HCT116 (cell line): Measurements from ENCODE around the gene HIRIP3. TPM values are rescaled to one million over a fixed set of nuclear protein-coding genes. Genes with fewer than 3 reads are reported as not detected.

Experiments used
- ATAC-seq: fragments of 200-7000 bp; cut with Tn5 transposase; 2 replicates; pipeline ENCODE4 v1.9.1; 2020; ENCODE audit warnings: mild to moderate bottlenecking, moderate library complexity
- BruUV-seq: library from RNA; stranded (reverse); fragments of 400-500 nt; replicated peaks from 2 replicates; lab custom pipeline; 2021; lab: Mats Ljungman, UMichigan
- CTCF ChIA-PET: fragments of 300-600 bp; sonication (Branson Sonifier 250); formaldehyde crosslinking; loops from one replicate; lab custom pipeline; 2021; ENCODE audit warnings: antibody characterized with exemption; lab: Charles Lee
- POLR2A ChIA-PET: fragments of 300-600, 350-600 bp; sonication (Branson Sonifier 250); formaldehyde crosslinking; loops from one replicate; lab custom pipeline; 2021; ENCODE audit warnings: antibody characterized with exemption; lab: Charles Lee
- RAD21 ChIA-PET, 2 experiments: fragments of 300-600 bp; sonication (Branson Sonifier 250); formaldehyde crosslinking; loops; one replicate each; lab custom pipeline; 2023; ENCODE audit warnings: low total read pairs in 2 of 2; ENCODE audit not compliant: uncharacterized antibody in 2 of 2, unreplicated experiment in 2 of 2, low non-redundant PET in 1 of 2; lab: Charles Lee
- DNase-seq: peaks from one replicate; pipeline ENCODE4 v3.0.0-alpha.2; 2010; ENCODE audit warnings: low read depth, low spot score
- H2AFZ ChIP-seq: fragments of 200-600 bp; shearing (Covaris generic), sonication (generic); 2 replicates; pipeline ENCODE4 v1.6.1; 2017; ENCODE audit warnings: low read depth, mixed run types, mixed read lengths, antibody characterized with exemption, low read length; ENCODE audit not compliant: poor library complexity, severe bottlenecking
- H3K27ac ChIP-seq: 2 replicates; pipeline ENCODE4 v1.5.1; 2012; ENCODE audit warnings: low read depth, low read length
- H3K27me3 ChIP-seq: fragments of 200-600 bp; sonication (generic); 2 replicates; pipeline ENCODE4 v1.6.1; 2016; ENCODE audit warnings: mixed run types, low read length, mixed read lengths; ENCODE audit not compliant: insufficient read depth
- H3K36me3 ChIP-seq, 2 experiments: fragments of 200-500 bp in 1 of 2; fragments of 200-600 bp in 1 of 2; sonication (Bioruptor generic) in 1 of 2; sonication (generic) in 1 of 2; 2 replicates each; pipeline versions ENCODE4 v1.5.1 to v1.6.1; 2014 to 2016; ENCODE audit warnings: low read length in 2 of 2, inconsistent platforms in 1 of 2, mixed read lengths in 1 of 2, mixed run types in 1 of 2; ENCODE audit not compliant: insufficient read depth in 2 of 2, control insufficient read depth in 1 of 2
- H3K4me1 ChIP-seq, 2 experiments: fragments of 200-600 bp in 1 of 2; sonication (generic) in 1 of 2; 2 replicates each; pipeline versions ENCODE4 v1.5.1 to v1.6.1; 2012 to 2017; ENCODE audit warnings: low read length in 2 of 2, inconsistent platforms in 1 of 2, mild to moderate bottlenecking in 1 of 2, mixed read lengths in 1 of 2, mixed run types in 1 of 2, moderate library complexity in 1 of 2; ENCODE audit not compliant: insufficient read depth in 2 of 2, control insufficient read depth in 1 of 2
- H3K4me2 ChIP-seq: fragments of 200-600 bp; sonication (generic); 2 replicates; pipeline ENCODE4 v1.6.1; 2017; ENCODE audit warnings: mixed run types, low read length, mixed read lengths
- H3K4me3 ChIP-seq, 2 experiments: fragments of 200-600 bp in 1 of 2; sonication (generic) in 1 of 2; replicated peaks in 1 of 2; 2 replicates each; pipeline ENCODE4 v1.5.1; 2011 to 2016; ENCODE audit warnings: low read length in 2 of 2, control low read depth in 1 of 2, low read depth in 1 of 2, mild to moderate bottlenecking in 1 of 2, mixed read lengths in 1 of 2, mixed run types in 1 of 2
- H3K79me2 ChIP-seq: fragments of 200-600 bp; sonication (generic); 2 replicates; pipeline ENCODE4 v1.6.1; 2017; ENCODE audit warnings: mild to moderate bottlenecking, mixed run types, low read length, moderate library complexity, mixed read lengths; ENCODE audit not compliant: insufficient read depth
- H3K9ac ChIP-seq: fragments of 200-600 bp; sonication (generic); 2 replicates; pipeline ENCODE4 v1.6.1; 2016; ENCODE audit warnings: low read length, mixed read lengths
- H3K9me2 ChIP-seq: fragments of 200-600 bp; sonication (generic), shearing (Covaris generic); 2 replicates; pipeline ENCODE4 v1.6.1; 2017; ENCODE audit warnings: mixed run types, mild to moderate bottlenecking, moderate library complexity; ENCODE audit not compliant: insufficient read depth
- H3K9me3 ChIP-seq, 2 experiments: fragments of 200-500 bp in 1 of 2; fragments of 200-600 bp in 1 of 2; sonication (Bioruptor generic) in 1 of 2; sonication (generic) in 1 of 2; 2 replicates each; pipeline ENCODE4 v1.6.1; 2014 to 2017; ENCODE audit warnings: low read length in 2 of 2, mixed read lengths in 2 of 2, inconsistent platforms in 1 of 2, low read depth in 1 of 2, mild to moderate bottlenecking in 1 of 2, mixed run types in 1 of 2, moderate library complexity in 1 of 2; ENCODE audit not compliant: control insufficient read depth in 1 of 2, insufficient read depth in 1 of 2
- H4K20me1 ChIP-seq: fragments of 200-600 bp; sonication (generic), shearing (Covaris generic); 2 replicates; pipeline ENCODE4 v1.6.1; 2017; ENCODE audit warnings: mixed run types, mild to moderate bottlenecking, moderate library complexity; ENCODE audit not compliant: insufficient read depth
- ATF3 ChIP-seq: IDR thresholded peaks from 2 replicates; pipeline ENCODE4 v1.6.1; 2012
- CBX3 ChIP-seq: IDR thresholded peaks from 2 replicates; pipeline ENCODE4 v1.6.1; 2012; ENCODE audit warnings: low read depth
- EGR1 ChIP-seq: IDR thresholded peaks from 2 replicates; pipeline ENCODE4 v1.6.1; 2012; ENCODE audit warnings: low read depth
- EZH2phosphoT487 ChIP-seq: fragments of 200-600 bp; IDR thresholded peaks from 2 replicates; pipeline ENCODE4 v1.6.1; 2018; ENCODE audit warnings: antibody characterized with exemption, borderline replicate concordance
- FOSL1 ChIP-seq: IDR thresholded peaks from 2 replicates; pipeline ENCODE4 v1.6.1; 2012; ENCODE audit warnings: low read depth
- JUND ChIP-seq: IDR thresholded peaks from 2 replicates; pipeline ENCODE4 v1.6.1; 2012
- RAD21 ChIP-seq: IDR thresholded peaks from 2 replicates; pipeline ENCODE4 v1.6.1; 2012; ENCODE audit warnings: low read depth, mild to moderate bottlenecking
- SIN3A ChIP-seq: IDR thresholded peaks from 2 replicates; pipeline ENCODE4 v1.6.1; 2012; ENCODE audit warnings: low read depth
- SP1 ChIP-seq: IDR thresholded peaks from 2 replicates; pipeline ENCODE4 v1.6.1; 2012; ENCODE audit warnings: low read depth
- TCF7L2 ChIP-seq: IDR thresholded peaks from 2 replicates; pipeline ENCODE4 v1.7.0; 2011; ENCODE audit warnings: borderline replicate concordance, inconsistent platforms; ENCODE audit not compliant: insufficient read depth, insufficient read length; ENCODE audit errors: extremely low read depth
- ZFX ChIP-seq: fragments of 450-650 bp; IDR thresholded peaks from 2 replicates; pipeline ENCODE4 v1.6.1; 2017
- ZNF274 ChIP-seq: fragments of 200-500 bp; sonication (Bioruptor generic); IDR thresholded peaks from 2 replicates; pipeline ENCODE4 v1.6.1; 2014; ENCODE audit warnings: mild to moderate bottlenecking, low read depth, low read length, inconsistent platforms
- intact Hi-C: fragments of 100-400 bp; cut with micrococcal nuclease; formaldehyde crosslinking; loops from 2 replicates; pipeline ENCODE4 v1.10.0; 2022
- total RNA-seq: library from RNA; stranded (reverse); gene quantifications from one replicate; pipeline ENCODE4 v1.2.1, GENCODE V29; 2021; ENCODE audit not compliant: unreplicated experiment
- TF ChIP-seq, protein P1 (sequence below), 3 experiments: fragments of 200-600 bp in 1 of 3; sonication (generic) in 1 of 3; IDR thresholded peaks in 2 of 3; conservative IDR thresholded peaks in 1 of 3; 2 replicates each; pipeline ENCODE4 v1.5.1; 2012 to 2017; ENCODE audit warnings: low read depth in 2 of 3, low read length in 2 of 3, antibody characterized with exemption in 1 of 3, borderline replicate concordance in 1 of 3, control low read depth in 1 of 3, mild to moderate bottlenecking in 1 of 3, mixed read lengths in 1 of 3, mixed run types in 1 of 3, moderate library complexity in 1 of 3; ENCODE audit not compliant: insufficient read depth in 1 of 3
- TF ChIP-seq, protein P2 (sequence below): IDR thresholded peaks from 2 replicates; pipeline ENCODE4 v1.6.1; 2011; ENCODE audit warnings: mild to moderate bottlenecking, low read length, moderate library complexity; ENCODE audit not compliant: insufficient replicate concordance; ENCODE audit errors: extremely low read depth

The HIRIP3 gene
- total RNA-seq, 1 experiment from 2014 or later = 21.8 TPM

GRCh38 chr16:30022887-30023286 lies 27.5 kb upstream of the HIRIP3 start, which contains the start of gene C16orf92:
C16orf92 (plus strand) TSS chr16:30023198; CDS start chr16:30023341, 143 bp downstream.
- DNase-seq (no peak), ATAC-seq (no peak)
- H4K20me1 ChIP-seq = no peaks in the 10 kb centered on the region
- H3K9me2 ChIP-seq = no peaks in the 10 kb centered on the region
- TF ChIP-seq ZNF274 = no peak
- TF ChIP-seq EGR1 = no peak
- TF ChIP-seq FOSL1 = no peak
- TF ChIP-seq TCF7L2 = no peak
- TF ChIP-seq, protein P1, sequence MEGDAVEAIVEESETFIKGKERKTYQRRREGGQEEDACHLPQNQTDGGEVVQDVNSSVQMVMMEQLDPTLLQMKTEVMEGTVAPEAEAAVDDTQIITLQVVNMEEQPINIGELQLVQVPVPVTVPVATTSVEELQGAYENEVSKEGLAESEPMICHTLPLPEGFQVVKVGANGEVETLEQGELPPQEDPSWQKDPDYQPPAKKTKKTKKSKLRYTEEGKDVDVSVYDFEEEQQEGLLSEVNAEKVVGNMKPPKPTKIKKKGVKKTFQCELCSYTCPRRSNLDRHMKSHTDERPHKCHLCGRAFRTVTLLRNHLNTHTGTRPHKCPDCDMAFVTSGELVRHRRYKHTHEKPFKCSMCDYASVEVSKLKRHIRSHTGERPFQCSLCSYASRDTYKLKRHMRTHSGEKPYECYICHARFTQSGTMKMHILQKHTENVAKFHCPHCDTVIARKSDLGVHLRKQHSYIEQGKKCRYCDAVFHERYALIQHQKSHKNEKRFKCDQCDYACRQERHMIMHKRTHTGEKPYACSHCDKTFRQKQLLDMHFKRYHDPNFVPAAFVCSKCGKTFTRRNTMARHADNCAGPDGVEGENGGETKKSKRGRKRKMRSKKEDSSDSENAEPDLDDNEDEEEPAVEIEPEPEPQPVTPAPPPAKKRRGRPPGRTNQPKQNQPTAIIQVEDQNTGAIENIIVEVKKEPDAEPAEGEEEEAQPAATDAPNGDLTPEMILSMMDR (IDR thresholded peaks at IDR 0.05 in 2 of 3, conservative IDR thresholded peaks at IDR 0.05 in 1 of 3; ENCODE audit: borderline replicate concordance in 1 of 3, insufficient read depth in 1 of 3, low read depth in 2 of 3, low read length in 2 of 3) = no peak
- TF ChIP-seq SIN3A = no peak
- TF ChIP-seq, all 23 proteins: peak for 0
- Histone ChIP-seq H2AFZ (no peak within 1 kb of the TSS), H3K27me3 (no peaks in the 10 kb centered on the region), H3K27ac (no peak within 1 kb of the TSS), H3K4me3 (no peak within 1 kb of the TSS), H3K79me2 (no peaks in the 10 kb centered on the region), H3K4me2 (peak within 1 kb of the TSS; percentile 85; the same call in 1 of the 2 replicates), H3K4me1 (peaks cover 0 to 18% of the 10 kb centered on the region in 2 experiments; a peak in 3 of 4 replicates), H3K9me3 (no peaks in the 10 kb centered on the region), H3K36me3 (no peaks in the 10 kb centered on the region), H3K9ac (no peak within 1 kb of the TSS)
- BruUV-seq = no TSS peak
- intact Hi-C loops = loop anchor here (10.0 kb wide), 1 partner anchor 908 kb away; no protein-coding TSS in a partner anchor
- ChIA-PET RAD21 (no interaction called here), CTCF (no interaction called here), POLR2A (no interaction called here)

- H3K9ac ChIP-seq = no peak overlapping the region
- intact Hi-C loops = no loop called here
- H2AFZ ChIP-seq = no peak overlapping the region
- no TSS peak for BruUV-seq
- ChIA-PET POLR2A (interaction anchor here (1.4 kb wide), 1 partner anchor 156 kb away, joined by 3 read pairs; the partner anchor contains the start of gene CDIPT), RAD21 (no interaction called here), CTCF (interaction anchor here (1.6 to 2.6 kb wide), 2 partner anchors 14 to 170 kb away, joined by 3 to 8 read pairs; no protein-coding TSS in a partner anchor)
- ATAC-seq (no peak), DNase-seq (no peak)
- H3K4me2 ChIP-seq = no peak overlapping the region
- H4K20me1 ChIP-seq = no peaks in the 10 kb centered on the region
- no peaks in the 10 kb centered on the region for H3K27me3 ChIP-seq
- H3K9me2 ChIP-seq = no peaks in the 10 kb centered on the region
- no peaks in the 10 kb centered on the region for H3K9me3 ChIP-seq
- H3K4me1 ChIP-seq = peaks cover 0 to 18% of the 10 kb centered on the region in 2 experiments; a peak in 3 of 4 replicates
- H3K79me2 ChIP-seq = no peaks in the 10 kb centered on the region
- no peak overlapping the region for H3K27ac ChIP-seq
- no peak overlapping the region for H3K4me3 ChIP-seq
- no peaks in the 10 kb centered on the region for H3K36me3 ChIP-seq
- TF ChIP-seq ZFX (no peak), ZNF274 (no peak), EGR1 (no peak), JUND (no peak), SP1 (no peak), CBX3 (no peak), ATF3 (no peak), FOSL1 (no peak), SIN3A (no peak), EZH2phosphoT487 (no peak), RAD21 (no peak)
- TF ChIP-seq, protein P2, sequence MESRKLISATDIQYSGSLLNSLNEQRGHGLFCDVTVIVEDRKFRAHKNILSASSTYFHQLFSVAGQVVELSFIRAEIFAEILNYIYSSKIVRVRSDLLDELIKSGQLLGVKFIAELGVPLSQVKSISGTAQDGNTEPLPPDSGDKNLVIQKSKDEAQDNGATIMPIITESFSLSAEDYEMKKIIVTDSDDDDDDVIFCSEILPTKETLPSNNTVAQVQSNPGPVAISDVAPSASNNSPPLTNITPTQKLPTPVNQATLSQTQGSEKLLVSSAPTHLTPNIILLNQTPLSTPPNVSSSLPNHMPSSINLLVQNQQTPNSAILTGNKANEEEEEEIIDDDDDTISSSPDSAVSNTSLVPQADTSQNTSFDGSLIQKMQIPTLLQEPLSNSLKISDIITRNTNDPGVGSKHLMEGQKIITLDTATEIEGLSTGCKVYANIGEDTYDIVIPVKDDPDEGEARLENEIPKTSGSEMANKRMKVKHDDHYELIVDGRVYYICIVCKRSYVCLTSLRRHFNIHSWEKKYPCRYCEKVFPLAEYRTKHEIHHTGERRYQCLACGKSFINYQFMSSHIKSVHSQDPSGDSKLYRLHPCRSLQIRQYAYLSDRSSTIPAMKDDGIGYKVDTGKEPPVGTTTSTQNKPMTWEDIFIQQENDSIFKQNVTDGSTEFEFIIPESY = no peak
These were observed 23.3 kb upstream of the HIRIP3 start for GRCh38 chr16:30018731-30019158.
